ENCODE results near the gene AADACL3.

- TF ChIP-seq CTCF (conservative IDR thresholded peaks at IDR 0.05; ENCODE audit: low read length) (no peak), EZH2phosphoT487 (IDR thresholded peaks at IDR 0.05; ENCODE audit: borderline replicate concordance) (no peak)
These were observed 41.0 kb downstream of the AADACL3 start for GRCh38 chr1:12756768-12757413.
